A673 (cell line): ENCODE measurements around the gene BBS9.

ENCODE experiments used
- CTCF ChIP-seq: fragments of 300-800, 200-600 bp; sonication (generic); conservative IDR thresholded peaks from 2 replicates; pipeline ENCODE4 v1.5.1; 2017; ENCODE audit warnings: low read depth, mild to moderate bottlenecking, antibody characterized with exemption, low read length, moderate library complexity, mixed read lengths
- EZH2 ChIP-seq: fragments of 200-600 bp; sonication (generic); IDR thresholded peaks from 2 replicates; pipeline ENCODE4 v1.6.1; 2017; ENCODE audit warnings: borderline replicate concordance, low read depth, mild to moderate bottlenecking, mixed read lengths, antibody characterized with exemption, low read length; ENCODE audit not compliant: poor library complexity, severe bottlenecking

GRCh38 chr7:33357846-33358245, 228.5 kb downstream of the BBS9 start:
- no peak for TF ChIP-seq EZH2
- no peak for TF ChIP-seq CTCF
